GM21526 (cell line): ENCODE measurements around the gene PPCDC.
A peak's percentile ranks its signal among the peaks of the same experiment; 100 is the strongest.
"Not testable (repeated sequence)": the region's sequence is repeated elsewhere in the genome, so short reads cannot be mapped to it uniquely, and the experiment has no call there.

Source experiments
- ATAC-seq: cut with Tn5 transposase; IDR thresholded peaks from one replicate; pipeline ENCODE4 v1.9.1; 2021; ENCODE audit warnings: moderate library complexity; ENCODE audit not compliant: unreplicated experiment, low FRiP score

The PPCDC gene

DNA sequence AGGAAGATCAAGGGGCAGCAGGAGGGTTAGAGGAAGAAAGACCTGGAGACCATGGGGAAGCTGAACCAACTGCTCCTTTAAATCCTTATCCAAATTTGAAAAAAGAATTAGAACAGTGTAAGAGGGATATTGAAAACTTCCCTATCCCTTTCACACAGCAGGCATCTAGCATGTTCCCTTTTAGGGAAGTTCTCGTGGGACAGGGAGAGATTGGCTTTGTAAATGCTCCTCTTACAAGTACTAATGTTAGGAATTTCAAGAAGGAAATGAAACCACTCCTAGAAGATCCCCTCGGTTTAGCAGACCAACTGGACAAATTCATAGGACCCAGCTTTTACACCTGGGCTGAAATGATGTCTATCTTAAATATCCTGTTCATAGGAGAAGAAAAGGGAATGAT lies 41.5 kb downstream of the PPCDC start:
- no peak for ATAC-seq

DNA sequence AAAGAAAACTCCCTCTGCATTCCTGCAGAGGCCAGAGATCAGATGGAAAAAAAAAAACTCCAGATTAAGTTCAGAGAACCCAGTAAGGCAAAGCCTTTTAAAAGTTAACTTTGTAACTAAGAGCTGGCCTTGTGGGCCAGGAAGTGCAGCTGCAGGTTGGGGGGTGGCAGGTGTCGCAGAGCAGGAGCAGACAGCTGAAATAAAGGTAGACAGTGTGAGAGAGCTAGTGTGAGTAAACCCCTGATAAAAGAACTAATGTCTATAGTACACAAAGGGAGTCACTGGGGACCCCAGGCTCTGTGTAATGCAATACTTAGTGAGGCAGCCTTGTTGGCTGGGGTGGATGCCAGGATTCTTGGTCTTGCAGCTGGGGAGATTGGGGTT lies 42.1 kb downstream of the PPCDC start:
- ATAC-seq, result no peak

DNA sequence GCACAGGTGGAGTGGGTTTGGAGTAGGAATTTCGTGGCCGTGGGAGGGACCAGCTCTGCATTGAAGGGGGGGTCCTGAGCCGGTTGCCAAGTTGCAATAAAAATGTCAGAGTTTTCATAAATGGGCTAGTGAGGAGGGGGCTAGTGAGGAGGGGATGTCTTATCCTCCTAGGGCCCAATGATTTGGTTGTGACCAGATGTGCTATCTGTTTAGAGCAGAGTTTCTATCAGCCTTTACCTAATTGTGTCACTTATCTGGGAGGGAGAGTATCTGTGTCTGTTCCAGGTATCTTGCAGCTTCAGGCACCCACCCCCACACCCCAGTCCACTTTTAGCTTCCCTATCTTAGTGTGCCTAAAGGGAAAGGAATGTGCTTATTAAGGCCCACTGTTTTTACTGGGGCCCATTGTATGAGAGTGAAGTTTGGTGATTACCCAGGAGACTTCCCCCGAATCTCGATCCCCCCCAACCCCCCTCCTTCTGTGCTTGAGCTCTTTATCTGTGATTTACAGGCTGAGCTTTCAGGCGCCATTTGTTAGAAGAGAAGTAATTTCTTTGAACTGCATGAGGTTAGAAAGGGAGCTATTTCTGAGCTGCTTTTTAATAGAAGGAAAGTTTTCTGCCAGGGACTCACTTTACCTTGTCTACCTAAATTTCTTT lies 42.6 kb downstream of the PPCDC start:
- ATAC-seq, result no peak

DNA sequence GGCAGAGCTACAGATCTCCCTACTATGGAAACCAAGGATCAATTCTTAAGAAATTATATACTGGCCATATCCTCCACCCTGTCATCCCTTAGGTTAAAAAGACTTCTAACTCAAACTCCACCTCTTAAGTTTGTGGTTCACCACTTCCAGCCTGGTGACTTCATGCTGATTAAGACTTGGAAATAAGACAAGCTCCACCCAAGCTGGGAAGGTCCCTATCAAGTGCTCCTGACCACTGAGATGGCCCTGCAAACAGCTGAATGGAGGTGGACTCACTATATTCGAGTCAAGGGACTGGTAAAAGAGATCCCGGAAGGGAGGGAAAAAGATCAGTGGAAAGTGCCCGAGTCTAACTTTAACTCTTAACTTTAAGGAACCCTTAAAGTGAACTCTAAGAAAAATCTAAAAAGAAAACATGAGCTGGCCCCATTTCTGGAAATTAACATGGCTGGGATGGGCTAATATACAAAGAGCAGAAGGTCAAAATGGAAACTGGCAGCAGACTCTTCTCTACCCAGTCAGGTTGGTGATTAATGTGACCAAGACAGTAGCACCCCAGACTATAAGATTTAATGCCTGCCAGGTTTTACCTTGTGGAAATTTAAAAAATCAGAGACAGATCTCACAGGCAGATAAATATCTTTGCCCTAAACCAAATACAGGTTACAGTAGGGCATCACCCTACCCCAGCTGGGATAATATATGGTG lies 43.9 kb downstream of the PPCDC start:
- no peak for ATAC-seq

DNA sequence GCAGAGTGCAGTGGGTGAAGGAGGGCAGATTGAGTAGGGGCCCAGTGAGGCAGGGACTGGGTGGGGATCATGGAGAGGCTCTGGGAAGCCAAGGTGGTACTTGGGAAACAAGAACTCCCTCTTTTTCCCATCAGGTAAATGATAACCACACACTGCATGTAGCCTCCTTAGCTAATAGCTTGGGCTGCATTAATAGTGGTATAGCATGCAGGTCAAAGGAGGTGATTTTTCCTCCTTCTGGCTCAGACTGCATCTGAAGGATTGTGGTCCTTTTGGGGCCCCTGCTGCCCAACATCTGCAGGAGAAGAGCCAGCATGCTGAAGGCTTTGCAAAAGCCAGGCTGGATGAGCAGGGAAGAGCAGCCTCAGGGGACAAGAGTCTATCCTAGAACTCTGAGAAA lies 45.4 kb downstream of the PPCDC start:
- no peak for ATAC-seq

DNA sequence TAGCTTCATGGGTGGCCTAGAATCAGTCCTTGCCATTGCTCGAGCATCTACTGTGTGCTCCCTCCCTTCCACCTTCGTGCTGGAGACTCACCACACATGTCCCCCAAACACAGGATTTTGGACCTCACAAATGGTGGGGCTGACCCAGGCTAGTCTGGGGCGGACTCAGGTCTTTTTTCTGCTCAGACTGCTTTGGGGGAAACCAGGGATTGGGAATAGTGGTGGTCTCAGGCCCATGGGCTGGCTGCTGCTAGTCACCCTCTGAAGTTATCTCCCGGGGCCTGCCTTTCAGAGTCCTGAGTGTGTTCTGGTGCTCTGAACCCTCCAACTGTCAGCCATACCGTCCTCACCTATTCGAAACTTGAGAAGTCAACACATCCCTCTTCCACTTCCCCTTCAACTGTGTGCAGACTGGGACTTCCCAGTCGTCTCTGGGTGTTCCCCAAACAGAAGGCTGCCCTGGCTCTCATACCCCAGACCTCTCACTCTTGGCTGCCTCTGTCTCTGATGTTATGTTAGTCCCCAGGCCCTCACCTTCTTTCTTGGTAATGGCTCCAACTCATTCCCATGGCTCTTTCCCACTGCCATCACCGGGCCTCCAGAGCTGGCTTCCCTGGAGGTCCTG lies 46.0 kb downstream of the PPCDC start:
- ATAC-seq, result peak; percentile 64

DNA sequence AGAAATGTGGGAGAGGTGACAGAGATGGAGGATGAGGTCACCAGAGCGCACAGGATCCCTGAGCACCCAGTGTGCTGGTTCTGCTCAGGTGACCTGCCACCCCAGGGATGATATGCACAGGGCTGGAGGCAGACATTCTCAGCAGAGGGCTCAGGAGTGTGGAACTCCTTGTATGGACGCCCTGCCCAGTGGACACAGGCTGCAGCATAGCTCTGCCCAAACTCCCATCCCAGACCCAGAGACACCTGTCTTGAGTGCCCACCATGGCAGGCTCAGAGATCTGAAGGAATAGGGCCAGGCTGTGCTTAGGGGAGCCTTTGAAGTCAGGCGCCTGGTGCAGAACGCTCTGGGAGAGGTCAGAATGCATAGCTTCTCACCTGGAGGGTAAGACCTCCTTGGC lies 47.3 kb downstream of the PPCDC start:
- ATAC-seq, result no peak

DNA sequence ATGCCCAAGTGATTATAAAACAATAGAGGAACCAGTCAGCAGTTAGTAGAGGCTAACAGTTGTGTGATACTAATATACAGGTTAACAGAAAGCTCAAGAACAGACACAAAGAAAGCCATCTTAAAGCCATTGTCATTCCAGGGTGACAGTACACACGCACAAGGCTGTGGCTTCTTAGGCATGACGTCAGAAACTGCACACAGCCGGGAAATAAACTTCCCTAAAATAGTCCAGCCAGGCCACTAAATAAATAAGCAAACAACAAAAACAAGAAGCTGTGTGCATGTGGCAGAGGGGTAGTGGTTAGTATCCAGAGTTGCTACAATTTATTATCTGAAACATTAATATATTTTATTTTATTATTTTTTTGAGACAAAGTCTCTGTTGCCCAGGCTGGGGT lies 49.8 kb downstream of the PPCDC start:
- no peak for ATAC-seq

DNA sequence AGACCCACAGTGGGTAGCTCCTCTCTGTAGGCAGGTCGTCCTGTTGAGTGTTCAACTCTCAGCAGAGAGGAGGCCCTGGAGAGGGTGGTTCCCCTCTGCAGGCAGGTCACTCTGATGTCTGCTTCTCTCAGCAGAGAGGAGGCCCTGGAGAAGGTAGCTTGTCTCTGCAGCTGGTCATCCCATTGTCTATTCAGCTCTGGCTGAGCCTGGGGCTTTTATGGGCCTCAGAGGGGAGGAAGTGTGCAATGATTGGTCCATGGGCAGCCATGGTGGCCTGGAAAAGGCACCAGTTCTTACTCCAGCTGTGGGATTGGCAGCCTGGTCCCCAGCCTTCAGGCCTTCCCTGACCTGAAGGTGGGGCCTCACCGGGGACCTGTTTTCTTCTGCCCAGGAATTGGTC lies 52.9 kb downstream of the PPCDC start:
- no peak for ATAC-seq

DNA sequence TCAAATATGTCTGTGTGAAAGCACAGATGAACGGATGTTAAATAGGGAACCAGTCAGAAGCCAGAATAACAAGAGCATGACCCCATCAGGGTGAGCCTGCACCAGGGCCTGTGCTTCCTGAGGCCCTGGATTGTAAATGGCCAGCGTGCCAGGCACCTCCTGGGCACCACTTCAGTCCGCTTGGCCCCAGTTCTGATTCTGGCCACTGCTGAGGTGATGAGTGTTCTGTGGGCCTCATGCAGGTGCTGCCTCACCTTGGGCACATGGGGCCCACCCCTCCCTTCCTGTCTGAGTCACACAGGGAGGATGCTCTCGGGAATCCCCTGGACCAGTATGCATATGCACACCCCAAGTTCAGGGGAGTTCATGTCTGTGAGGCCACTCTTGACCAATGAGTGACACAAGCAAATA lies 54.2 kb downstream of the PPCDC start:
- not testable (repeated sequence) for ATAC-seq

DNA sequence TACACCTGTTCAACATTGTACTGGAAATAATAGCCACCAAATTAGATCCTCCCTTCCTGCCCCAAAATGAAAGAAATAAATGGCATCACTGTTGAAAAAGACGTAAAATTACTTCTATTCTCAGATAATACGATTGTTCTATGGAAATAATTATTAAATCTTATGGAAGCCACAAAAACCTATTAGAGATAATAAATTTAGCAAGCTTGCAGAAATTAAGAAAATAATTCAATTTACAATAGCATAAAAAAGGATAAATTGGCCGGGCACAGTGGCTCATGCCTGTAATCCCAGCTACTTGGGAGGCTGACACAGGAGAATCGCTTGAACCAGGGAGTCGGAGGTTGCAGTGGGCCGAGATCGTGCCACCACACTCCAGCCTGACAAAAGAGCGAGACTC lies 57.8 kb downstream of the PPCDC start:
- ATAC-seq, result no peak

DNA sequence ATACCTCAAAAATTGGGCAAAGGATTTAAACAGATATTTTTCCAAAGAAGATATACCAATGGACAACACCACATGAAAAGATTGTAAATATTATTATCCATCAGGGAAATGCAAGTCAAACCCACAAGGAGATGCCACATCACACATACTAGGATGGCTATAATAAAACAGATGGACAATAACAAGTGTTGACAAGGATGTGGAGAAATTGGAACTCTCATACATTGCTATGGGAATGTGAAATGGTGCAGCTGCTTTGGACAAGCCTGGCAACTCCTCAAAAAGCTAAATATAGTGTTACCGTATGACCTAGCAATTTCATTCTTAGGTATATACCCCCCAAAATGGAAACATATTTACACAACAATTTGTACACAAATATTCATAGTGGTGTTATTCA lies 59.3 kb downstream of the PPCDC start:
- ATAC-seq, result no peak

DNA sequence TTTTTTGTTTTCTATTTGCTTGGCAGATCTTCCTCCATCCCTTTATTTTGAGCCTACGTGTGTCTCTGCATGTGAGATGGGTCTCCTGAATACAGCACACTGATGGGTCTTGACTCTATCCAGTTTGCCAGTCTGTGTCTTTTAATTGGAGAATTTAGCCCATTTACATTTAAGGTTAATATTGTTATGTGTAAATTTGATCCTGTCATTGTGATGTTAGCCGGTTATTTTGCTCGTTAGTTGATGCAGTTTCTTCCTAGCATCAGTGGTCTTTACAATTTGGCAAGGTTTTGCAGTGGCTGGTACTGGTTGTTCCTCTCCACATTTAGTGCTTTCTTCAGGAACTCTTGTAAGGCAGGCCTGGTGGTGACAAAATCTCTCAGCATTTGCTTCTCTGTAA lies 62.3 kb downstream of the PPCDC start:
- not testable (repeated sequence) for ATAC-seq

DNA sequence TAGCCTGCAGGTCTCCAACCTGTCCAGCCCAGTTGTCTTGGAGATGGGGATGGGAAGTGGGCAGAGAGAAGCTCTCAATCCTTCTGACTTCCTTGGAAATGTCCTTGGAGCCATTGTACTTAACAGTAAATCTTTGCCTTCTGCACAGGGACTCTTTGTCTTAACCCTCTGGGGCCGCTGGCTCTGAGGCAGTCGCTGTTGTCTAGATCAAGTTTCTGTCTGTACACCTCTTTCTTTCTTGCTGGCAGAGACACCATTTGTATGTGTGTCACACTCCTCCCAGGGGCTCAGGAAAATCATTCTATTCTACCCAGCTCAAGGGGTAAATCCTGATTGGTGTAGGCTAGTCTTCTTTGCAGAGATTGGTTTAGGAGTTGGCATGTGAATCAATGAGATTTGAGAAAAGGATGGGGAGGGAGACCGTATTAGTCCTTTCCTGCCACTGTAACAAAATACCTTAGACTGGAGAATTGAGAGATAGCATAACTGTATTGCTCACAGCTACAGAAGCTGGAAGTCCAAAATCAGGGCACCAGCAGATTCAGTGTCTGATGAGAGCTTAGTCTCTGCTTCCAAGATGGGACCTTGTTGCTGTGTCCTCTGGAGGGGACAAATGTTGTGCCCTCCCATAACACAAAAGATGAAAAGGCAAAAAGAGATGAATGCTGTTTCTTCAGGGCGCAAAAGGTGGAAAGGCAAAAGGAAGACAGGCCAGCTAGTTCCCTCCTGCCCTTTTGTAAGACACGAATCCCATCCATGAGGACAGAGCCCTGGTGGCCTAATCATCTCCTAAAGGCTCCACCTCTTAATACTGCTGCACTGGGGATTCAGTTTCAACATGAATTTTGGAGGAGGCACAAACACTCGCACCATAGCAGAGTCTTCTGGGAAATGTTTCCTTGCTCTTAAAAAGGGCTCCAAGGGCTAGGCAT lies 66.3 kb downstream of the PPCDC start:
- no peak for ATAC-seq

DNA sequence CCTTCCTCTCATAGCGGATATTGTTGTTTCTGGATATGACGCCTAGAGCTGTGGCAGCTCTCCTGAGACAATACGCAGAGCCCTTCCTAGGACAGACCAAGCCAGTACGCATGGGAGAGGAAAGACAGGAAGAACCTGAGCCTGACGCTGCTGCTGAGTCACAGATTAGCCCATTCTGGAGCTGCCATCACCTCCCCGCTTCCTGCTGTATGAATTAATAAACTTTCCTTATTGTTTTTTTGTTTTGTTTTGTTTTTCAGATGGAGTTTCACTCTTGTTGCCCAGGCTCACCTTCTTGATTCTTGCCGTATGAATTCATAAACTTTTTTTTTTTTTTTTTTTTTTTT lies 67.0 kb downstream of the PPCDC start:
- no peak for ATAC-seq

DNA sequence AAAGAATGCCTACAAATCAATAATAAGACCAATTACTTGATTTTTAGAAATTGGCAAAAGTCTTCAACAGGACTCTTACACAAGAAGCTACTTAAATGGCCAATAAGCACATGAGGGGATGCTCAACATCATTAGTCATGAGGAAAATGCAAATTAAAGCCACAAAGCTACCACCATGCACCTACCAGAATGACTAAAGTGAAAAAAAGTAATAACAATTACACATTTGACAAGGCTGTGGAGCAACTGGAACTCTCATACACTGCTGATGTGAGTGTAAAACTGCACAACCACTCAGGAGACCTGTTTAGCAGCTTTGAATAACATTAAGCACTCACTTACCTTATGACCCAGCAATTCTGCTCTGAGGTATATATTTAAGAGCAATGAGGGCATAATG lies 68.4 kb downstream of the PPCDC start:
- no peak for ATAC-seq

DNA sequence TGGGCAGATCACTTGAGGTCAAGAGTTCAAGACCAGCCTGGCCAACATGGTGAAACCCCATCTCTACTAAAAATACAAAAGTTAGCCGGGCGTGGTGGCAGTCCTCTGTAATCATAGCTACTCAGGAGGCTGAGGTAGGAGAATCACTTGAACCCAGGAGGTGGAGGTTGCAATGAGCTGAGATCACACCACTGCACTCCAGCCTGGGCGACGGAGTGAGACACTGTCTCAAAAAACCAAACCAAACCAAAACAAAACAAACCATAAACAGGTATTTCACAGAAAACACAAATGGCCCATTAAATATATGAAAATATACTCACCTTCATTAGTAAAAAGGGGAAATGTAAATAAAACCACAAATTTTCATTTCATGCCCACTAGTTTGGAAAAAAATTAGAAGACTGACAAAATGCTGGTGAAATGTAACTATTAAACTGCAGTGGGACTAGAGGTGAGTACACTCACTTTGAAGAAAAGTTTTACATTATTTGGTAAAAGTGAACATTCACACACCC lies 71.6 kb downstream of the PPCDC start:
- ATAC-seq, result peak; percentile 39

DNA sequence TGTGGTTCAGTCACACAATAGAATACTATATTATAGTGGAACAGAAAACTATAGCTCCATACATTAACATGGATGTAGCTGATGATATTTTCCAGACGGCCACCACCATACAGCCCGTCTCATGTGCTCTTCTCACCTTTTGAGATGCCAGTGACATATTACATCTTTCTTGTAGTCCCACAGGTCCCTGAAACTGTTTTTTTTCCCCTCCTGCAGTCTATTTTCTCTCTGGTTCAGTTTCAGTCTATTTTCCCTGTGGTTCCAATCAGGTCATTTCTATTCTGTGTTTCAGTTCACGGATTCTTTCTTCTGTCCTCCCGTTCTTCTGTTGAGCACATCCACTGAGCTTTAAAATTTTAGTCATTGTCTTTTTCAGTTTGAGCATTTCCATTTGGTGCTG lies 72.2 kb downstream of the PPCDC start:
- ATAC-seq, result peak; percentile 44

DNA sequence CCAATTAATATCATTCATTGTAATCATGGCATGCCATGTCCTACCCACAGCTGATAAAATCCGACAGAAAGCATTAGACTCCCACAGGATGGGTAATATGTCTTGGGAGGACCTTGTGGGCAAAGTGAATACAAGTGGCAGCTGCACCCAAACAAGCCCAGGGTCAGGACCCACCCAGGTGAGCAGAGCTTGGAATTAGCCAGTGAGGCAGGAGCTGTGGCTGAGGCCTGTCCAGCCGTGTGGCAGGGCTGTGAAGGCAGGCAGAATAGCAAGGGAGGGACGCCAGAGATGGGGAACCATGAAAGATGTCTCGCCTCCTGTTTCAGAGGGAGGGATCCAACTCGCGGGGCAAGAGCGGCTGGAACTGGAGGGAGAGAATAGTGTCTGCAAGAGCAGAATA lies 74.5 kb downstream of the PPCDC start:
- ATAC-seq, result no peak

DNA sequence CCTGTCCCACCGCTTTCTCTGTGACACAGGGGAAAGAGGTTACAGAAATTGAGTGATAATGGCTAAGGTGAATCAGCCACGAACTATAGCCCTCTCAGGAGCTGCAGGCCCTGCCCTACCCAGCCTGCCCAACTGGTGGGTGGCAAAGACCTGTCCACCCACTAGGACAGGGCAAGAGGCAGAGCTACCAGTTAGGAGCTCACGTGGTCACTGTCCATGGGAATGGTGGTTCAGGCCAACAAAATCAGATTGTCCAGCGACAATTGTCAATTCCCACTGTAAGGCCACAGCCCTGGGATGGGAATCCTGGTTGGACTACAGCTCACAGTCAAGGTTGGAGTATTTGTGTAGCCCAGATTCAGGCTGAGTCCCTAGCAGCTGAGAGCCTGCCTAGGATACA lies 75.0 kb downstream of the PPCDC start:
- ATAC-seq, result no peak
